ENCODE results near the gene SVEP1.
"Not testable (repeated sequence)": the region's sequence is repeated elsewhere in the genome, so short reads cannot be mapped to it uniquely, and the experiment has no call there.

Gene SVEP1

GRCh38 chr9:110364451-110364850 is 215.1 kb downstream of the SVEP1 start:
- DNase-seq (ENCODE audit: low read depth), result peak; percentile 25
- TF ChIP-seq, protein P1, sequence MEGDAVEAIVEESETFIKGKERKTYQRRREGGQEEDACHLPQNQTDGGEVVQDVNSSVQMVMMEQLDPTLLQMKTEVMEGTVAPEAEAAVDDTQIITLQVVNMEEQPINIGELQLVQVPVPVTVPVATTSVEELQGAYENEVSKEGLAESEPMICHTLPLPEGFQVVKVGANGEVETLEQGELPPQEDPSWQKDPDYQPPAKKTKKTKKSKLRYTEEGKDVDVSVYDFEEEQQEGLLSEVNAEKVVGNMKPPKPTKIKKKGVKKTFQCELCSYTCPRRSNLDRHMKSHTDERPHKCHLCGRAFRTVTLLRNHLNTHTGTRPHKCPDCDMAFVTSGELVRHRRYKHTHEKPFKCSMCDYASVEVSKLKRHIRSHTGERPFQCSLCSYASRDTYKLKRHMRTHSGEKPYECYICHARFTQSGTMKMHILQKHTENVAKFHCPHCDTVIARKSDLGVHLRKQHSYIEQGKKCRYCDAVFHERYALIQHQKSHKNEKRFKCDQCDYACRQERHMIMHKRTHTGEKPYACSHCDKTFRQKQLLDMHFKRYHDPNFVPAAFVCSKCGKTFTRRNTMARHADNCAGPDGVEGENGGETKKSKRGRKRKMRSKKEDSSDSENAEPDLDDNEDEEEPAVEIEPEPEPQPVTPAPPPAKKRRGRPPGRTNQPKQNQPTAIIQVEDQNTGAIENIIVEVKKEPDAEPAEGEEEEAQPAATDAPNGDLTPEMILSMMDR (IDR thresholded peaks at IDR 0.05; ENCODE audit: insufficient read depth, low read depth, low read length, missing control alignments), result no peak
- no peak overlapping the region for H3K4me3 ChIP-seq (ENCODE audit: low read length)

DNA sequence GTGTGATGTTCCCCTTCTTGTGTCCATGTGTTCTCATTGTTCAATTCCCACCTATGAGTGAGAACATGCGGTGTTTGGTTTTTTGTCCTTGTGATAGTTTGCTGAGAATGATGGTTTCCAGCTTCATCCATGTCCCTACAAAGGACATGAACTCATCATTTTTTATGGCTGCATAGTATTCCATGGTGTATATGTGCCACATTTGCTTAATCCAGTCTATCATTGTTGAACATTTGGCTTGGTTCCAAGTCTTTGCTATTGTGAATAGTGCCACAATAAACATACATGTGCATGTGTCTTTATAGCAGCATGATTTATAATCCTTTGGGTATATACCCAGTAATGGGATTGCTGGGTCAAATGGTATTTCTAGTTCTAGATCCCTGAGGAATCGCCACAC is 220.5 kb downstream of the SVEP1 start:
- not testable (repeated sequence) for DNase-seq (ENCODE audit: low read depth)

DNA sequence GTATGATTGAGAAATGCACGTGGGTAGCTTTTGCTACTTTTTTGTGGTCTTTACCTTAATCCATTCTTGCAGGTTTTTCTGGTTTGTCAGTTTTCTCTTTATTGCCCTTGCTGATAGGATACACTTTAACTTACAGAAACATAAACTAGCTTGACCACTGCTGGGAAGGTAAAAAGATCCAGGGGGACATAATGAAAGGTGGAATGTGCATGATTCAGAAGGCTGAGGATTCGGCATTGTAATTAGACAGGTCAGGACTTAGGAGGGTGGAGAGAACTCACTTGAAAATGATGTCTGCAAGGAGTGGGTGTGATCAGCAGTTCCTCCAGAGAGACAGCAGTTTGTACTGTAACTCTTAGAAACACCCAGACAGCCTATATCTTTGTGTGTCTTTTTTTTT is 222.0 kb downstream of the SVEP1 start:
- peak; percentile 83 for DNase-seq (ENCODE audit: low read depth)
- no peak overlapping the region for H3K4me3 ChIP-seq (ENCODE audit: low read length)
- TF ChIP-seq, protein P1 (IDR thresholded peaks at IDR 0.05; ENCODE audit: insufficient read depth, low read depth, low read length, missing control alignments), result no peak

More for the DNA sequence above, 220.5 kb downstream of the SVEP1 start:
- not testable (repeated sequence) for H3K4me3 ChIP-seq (ENCODE audit: low read length)

DNA sequence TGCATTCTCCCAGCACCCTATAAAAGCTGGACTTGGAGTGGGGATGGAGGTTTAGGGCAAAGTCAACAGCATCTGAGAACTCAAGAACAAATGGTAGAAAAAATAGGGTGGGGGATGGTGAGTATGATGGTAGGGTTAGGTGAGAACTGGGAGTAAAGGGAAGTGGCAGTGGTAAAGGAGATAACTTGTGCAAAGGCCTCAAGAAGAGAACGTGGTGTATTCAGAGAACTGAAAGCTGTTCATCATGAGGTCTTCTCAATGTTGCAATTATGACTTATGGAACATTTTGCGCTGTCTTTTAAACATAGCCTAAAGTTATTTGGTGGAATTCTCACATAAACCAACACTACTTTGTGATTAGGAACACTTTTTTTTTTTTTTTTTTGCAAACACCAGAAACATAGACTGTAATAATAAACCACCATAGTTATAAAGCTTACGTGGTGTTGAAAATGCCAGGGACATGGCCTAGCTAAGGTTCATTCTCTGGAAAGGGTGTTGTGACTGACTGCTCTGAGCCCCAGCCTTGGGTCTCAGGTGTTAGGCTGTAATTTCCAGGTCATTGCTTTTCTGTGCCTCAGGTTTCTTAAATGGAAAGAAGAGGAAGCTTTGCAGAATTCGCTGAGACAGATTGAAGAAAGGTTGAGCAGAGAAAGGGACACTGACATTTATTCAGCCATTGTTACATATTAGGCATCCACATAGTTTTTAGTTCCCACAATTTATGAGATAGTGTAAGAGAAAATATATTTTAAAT is 222.7 kb downstream of the SVEP1 start:
- TF ChIP-seq, protein P1 (IDR thresholded peaks at IDR 0.05; ENCODE audit: insufficient read depth, low read depth, low read length, missing control alignments), result no peak

DNA sequence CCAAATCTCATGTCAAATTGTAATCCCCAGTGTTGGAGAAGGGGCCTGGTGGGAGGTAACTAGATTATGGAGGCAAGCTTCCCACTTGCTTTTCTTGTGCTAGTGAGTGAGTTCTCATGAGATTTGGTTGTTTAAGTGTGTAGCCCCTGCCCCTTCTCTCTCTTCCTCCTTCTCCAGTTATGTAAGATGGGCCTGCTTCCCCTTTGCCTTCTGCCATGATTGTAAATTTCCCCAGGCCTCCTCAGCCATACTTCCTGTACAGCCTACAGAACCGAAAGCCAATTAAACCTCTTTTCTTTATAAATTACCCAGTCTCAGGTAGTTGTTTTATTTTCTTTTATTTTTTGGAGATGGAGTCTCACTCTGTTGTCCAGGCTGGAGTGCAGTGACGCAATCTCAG is 223.6 kb downstream of the SVEP1 start:
- no peak overlapping the region for H3K4me3 ChIP-seq (ENCODE audit: low read length)
- no peak for DNase-seq (ENCODE audit: low read depth)
- TF ChIP-seq, protein P1 (IDR thresholded peaks at IDR 0.05; ENCODE audit: insufficient read depth, low read depth, low read length, missing control alignments), result no peak

More for the DNA sequence above, 222.7 kb downstream of the SVEP1 start:
- no peak for DNase-seq (ENCODE audit: low read depth)
- H3K4me3 ChIP-seq (ENCODE audit: low read length), result no peak overlapping the region

- peak; percentile 84 for DNase-seq (ENCODE audit: low read depth)
- TF ChIP-seq, protein P1 (IDR thresholded peaks at IDR 0.05; ENCODE audit: insufficient read depth, low read depth, low read length, missing control alignments), result no peak
- no peak overlapping the region for H3K4me3 ChIP-seq (ENCODE audit: low read length)
Measured at GRCh38 chr9:110351009-110351467, 228.5 kb downstream of the SVEP1 start.

DNA sequence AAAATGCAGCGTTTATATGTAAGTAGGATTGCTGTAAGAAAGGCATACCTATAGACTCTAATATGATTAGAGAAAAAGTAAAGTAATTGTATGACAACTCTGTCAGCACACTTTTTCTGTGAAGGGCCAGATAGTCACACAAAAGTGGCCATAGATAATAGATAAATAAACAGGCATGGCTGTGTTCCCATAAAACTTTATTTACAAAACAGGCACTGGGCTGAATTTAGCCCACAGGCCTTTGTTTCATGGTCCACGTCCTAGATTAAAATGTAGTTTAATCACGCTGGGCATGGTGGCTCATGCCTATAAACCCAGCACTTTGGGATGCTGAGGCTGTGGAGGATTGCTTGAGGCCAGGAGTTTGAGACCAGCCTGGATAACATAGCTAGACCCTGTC is 233.2 kb downstream of the SVEP1 start:
- H3K4me3 ChIP-seq (ENCODE audit: low read length), result no peak overlapping the region
- no peak for DNase-seq (ENCODE audit: low read depth)
- TF ChIP-seq, protein P1 (IDR thresholded peaks at IDR 0.05; ENCODE audit: insufficient read depth, low read depth, low read length, missing control alignments), result no peak
